Measurements from ENCODE around the gene TENM4.
"Not testable (repeated sequence)": the region's sequence is repeated elsewhere in the genome, so short reads cannot be mapped to it uniquely, and the experiment has no call there.

The TENM4 gene

DNA sequence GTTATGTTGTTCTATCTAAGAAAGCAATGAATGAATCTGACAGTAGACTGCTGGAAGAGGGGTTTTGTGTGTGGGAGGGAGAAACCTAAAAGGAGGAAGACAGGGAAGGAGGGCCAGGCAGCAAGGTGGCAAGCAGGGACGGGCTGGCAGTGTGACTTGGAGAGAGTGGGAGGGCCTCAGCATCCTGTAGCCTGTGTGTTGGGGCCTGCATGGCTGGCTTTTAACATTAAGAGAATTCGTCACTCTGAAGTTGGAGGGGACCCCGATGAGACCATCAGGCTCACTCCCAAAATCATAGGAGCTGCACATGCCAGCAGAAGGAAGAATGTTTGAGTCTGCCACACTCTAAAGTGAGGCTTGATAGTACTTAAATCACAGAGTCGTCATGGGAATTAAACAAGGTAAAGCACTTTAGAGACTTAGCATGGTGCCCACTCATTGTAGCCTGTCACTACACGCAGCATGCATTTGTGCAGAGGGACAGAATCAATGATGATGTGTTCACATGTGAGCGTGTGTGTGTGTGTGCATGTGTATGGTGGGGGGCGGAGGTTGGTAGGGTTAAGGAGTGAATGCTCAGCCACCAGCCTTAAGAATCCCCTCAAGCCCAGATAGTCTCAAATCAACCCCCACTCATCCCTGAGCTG, 199.5 kb downstream of the TENM4 start:
- no peak for DNase-seq

DNA sequence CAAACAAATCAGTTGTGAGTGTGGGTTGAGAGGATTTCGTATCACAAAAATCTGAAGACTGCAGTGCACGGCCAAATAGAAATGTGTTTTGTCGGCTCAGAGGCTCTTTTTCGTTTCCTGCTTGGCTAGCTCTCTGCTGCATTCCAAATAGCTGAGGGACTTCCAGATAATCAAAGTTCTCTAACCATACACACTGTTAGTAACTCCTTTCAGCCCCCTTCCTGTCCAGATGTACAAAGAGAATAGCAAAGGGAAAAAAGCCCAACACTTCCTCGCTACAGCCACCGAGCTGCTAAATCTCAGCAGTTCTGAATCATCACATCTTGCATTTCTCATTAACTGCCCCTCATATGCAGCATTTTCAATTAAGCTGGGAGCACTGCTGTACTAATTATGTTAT, 203.1 kb downstream of the TENM4 start:
- no peak for DNase-seq

DNA sequence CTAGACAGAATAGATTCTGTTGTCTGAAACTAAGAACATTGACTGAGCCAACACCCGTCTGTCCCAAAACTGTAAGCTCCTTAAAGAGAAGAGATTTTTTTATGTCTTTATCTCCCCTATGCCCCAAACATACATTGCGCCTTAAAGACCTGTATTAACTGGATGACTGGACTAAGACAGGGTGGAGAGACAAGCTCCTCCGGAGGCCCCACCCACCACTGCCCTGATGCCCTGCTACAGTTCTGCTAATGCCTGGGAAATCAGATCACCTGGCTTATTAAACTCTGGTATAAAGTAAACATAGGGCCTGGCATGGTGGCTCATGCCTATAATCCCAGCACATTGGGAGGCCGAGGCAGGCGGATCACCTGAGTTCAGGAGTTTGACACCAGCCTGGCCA, 203.7 kb downstream of the TENM4 start:
- no peak for DNase-seq

DNA sequence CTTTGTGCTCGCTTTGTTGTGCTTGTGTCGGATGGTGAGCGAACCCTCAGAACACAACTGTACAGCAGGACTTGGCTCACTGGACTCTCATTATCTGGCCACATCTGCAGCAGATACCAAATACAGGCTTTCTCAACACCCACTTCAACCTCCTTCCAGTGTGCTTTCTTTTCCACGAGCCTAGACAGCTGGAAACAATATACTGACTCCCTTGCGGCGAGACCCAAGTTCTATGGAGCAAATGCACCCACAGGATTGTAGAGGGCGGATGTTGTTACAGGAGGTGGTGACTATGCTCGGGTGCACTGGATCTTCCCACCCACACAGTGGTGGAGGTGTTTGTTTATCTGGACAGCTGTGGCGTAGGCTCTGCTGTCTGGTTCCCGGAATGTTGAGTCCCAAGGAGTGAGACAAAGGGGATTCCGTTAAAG, 204.3 kb downstream of the TENM4 start:
- no peak for DNase-seq

DNA sequence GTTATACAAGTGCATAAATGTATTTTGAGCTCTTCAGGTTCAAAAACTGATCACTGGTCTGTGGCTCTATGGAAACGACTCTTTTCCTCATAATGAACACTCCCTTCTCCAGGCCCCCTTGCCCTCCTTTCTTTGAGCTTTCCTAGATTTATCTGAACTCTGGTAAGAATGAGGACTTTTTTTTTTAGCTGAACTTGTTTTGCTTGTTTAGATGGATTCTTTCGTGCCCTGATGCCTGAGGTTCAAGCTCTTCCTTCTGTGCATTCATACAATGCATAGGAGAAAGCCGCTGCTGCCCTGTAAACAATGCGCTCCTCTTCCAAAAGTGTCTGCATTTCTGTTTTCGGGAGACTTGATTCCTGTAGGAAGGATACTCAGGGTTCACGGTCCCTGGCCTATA, 205.1 kb downstream of the TENM4 start:
- DNase-seq: no peak

DNA sequence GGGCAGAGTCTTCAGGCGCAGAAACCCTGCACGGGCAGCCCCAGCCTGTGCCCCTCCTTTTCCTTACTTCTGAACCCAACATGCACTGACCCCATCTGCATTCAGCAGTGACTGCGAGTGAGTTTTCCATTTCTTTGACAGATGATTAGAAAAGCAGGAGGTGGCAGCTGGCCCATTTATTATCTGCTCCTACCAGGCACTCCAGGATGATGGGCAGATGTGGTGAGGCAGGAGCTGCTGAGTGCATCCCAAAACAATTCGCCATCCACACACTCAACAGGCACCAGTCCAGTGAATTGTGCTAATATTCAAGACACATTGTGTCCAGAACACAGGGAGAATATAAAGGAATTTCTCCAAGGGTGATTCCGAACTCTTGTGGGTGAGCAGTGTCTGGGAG, 208.5 kb downstream of the TENM4 start:
- no peak for DNase-seq

DNA sequence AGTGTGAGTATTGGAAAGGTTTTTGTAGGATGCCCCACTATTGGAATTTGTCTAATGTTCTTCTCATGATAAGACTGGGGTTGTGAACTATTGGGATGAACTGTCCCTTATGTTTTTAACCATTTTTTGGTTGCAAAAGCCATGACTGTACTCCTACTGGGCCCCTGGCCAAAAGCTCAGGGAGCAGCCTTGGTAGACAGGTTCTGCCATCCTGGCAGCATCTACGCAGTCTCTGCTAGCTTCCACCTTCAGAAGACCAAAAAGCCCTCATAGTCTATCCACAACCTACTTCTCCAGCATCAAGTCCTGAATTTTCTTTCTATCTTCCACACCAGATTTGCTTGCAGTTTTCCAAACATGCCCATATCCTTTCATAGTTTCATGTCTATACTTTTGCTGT, 211.8 kb downstream of the TENM4 start:
- no peak for DNase-seq

DNA sequence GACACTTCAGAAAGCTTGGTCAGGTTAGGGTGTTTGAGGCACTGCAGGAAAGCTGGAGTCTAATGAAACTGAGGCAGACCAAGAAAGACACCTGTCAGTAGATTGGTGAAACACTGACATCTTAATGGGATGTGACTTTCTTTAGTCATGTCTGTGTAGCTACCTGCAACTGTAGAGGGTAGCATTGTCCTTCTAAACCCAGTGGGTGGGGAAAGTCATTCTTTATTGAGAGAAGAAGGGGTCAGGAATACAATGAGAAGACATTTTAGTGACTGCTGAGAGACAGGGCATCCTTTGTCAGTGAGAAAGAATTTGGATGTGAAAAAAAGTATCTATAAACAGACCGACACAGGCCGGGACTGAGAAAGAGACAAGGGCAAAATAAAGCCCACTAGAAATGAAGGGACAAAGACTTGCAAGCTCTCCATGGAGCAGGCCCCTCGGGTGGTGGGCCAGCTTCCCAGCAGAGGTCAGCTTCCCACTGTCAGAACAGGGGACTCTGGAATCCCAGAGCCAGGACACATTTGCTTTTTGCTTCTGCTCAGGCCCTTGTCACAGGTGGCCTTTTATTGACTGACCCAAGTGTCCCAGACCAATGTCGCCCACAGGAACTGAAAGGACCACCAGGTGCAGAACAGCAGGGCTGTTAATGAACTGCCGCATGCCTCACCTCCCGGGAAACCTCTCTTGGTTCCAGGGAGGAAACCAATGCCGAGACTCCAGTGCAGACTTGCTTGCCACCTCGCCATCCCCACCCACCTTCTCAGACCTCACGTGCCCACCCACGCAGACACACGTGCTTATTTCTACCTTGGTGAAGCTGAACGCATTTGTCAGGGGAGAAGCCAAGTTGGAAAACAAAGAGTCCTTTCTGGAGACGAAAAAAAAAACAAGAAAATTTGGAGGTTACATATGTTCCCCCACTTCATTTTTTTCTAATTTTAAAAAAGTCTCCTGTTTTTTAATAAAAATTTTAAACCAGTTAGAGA, 212.8 kb downstream of the TENM4 start:
- no peak for DNase-seq

DNA sequence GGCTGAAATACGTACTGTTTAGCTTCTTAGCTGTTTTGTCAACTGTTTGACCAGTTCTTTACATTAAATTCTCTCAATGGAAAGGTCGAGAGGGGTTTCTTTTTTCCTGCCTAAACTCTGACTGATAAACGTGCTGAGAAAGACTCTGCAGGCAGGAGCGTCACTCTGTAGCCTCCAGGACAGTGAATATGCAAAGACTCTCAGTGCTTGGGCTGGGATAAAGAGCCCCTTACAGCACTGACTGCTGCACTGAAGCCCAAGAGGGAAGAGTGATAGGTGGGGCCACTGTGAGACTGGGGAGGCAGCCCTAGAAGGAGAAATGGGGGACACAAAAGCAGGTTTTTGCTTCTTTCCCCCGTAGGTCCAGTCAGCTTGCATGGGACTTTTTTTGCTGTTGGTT, 213.5 kb downstream of the TENM4 start:
- no peak for DNase-seq

DNA sequence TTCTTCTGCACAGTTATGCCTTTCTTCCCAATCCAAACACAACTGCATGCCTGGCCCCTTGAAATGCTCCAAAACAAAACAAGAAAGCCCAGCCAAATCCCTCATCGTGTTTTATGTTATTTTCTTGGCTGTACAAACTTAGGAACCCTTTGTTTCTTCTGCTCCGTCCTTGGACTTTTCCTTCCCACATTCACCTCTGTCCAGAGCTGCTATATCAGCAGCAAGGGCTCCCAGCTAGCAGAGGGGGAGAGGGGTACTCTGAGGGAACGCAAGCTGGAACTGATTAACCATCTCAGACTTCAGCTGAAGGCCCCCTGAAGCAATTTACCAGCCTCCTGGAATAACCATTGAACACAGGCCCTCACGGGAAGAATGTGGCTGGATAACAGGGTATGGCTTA, 214.7 kb downstream of the TENM4 start:
- no peak for DNase-seq

DNA sequence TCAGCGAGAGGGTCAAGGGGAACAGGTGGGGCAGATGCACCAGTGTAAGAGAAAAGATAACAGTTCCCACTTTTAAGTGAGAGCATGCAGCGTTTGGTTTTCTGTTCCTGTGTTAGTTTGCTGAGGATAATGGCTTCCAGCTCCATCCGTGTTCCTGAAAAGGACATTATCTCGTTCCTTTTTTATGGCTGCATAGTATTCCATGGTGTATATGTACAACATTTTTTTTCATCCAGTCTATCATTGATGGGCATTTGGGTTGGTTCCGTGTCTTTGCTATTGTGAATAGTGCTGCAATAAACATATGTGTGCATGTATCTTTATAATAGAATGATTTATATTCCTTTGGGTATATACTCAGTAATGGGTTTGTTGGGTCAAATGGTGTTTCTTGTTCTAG, 218.7 kb downstream of the TENM4 start:
- DNase-seq: not testable (repeated sequence)

DNA sequence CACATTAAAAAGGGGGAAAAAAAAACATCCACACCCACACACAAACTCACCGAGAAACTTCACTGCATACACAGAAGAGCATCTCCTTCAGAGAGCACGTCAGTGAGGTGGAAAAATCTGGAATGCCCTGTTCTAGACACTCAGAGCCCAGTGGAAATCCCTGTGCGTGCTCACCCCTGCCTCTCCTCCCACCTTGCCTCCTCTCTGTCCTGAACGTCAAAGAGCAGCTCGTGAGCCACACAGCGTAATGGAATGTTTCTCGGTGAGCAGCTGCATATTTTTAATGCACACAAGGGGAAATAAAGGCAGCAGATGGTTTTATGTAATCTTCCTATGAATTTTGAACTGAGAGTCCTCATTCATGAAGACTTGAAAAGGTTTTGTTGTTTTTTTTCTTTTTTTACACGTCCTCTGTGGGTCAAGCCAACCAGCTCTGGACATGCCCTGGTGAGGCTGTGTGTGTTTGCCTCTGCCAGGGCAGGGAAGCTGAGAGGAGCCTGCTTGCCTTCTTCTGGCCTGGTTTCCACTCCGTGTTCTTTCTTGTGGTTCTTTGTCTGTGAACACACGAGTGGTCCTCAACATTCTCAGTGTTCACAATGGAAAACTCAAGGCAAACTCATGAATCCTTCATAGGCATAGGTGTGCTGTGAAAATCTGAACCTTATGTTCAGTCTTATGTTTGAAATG, 219.2 kb downstream of the TENM4 start:
- no peak for DNase-seq

DNA sequence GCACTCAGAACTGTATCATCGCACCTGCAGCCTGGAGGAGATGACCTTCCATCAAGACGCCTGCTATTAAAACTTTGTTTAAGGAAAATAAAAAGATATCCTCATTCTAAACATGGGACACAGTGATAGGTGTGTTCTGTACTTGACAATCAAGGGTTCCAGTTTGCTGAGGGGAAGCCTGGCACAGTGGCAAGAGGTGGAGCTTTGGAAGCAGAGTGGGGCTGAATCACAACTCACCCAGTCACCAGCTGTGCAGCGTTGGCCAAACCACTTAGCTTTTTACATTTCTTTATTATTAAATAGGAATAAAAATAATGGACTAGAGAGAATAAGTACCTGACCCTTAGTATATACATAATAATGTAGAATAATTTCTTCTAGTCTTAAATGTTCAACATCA, 220.7 kb downstream of the TENM4 start:
- DNase-seq: no peak

DNA sequence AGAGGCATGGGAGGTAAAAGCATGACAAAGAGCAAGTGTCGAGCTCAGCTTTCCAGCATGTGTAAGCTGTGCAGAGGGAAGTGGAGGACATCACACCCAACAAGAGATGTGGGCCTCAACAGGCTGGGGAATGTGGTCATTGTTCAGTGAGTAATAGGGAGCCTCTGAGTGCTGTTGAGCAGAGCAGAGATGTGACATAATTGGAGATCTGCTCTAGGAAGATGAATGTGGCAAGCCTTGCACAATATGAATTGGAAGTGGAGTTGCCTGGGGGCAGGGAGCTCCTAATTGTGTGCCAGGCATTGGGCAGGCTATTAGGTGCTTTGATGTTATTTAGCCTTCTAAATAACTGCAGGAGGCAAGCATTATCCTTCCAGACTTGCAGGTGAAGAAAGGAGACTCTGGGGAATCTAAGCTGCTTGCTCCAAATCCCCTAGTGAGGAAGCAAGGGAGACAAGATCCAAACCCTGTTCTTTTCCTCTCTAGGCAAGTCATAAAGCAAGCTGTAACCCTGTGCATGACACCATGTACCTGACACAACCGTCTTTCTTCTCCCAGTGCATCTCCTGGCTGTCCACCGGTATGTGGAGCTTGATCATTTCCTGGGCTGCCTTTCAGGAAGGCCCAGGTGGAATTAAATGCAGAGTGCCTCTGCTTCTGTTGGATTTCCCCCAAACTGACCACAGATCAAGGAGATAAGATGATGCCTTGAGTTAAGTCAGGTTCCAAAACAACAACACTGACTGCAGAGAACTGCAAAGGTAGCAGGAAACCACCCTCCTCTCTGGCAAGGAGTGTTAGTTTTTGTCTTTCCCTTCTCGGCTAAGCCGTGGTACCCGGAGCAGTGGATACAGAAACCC, 221.4 kb downstream of the TENM4 start:
- no peak for DNase-seq

DNA sequence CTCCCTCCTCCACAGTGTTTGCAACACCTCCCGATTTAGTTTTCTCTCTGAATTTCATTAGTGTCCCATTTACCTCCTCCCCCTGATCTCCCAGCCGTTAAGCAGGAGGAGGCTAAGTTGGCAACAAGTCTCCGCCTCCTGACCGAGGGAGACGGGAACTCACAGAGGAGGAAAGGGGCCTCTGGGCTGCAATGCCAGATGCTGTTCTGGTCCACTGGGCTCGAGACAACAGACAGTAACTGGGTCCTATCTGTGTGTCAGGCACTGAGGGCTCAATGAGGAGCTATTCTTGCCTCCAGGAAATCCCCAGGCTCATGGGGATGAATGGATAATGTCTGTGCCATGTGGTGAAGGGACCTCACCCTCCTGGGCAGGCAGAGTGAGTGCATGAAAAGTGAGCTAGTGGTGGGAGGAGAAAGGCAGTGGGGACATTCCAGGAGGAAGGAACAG, 228.1 kb downstream of the TENM4 start:
- DNase-seq: no peak

DNA sequence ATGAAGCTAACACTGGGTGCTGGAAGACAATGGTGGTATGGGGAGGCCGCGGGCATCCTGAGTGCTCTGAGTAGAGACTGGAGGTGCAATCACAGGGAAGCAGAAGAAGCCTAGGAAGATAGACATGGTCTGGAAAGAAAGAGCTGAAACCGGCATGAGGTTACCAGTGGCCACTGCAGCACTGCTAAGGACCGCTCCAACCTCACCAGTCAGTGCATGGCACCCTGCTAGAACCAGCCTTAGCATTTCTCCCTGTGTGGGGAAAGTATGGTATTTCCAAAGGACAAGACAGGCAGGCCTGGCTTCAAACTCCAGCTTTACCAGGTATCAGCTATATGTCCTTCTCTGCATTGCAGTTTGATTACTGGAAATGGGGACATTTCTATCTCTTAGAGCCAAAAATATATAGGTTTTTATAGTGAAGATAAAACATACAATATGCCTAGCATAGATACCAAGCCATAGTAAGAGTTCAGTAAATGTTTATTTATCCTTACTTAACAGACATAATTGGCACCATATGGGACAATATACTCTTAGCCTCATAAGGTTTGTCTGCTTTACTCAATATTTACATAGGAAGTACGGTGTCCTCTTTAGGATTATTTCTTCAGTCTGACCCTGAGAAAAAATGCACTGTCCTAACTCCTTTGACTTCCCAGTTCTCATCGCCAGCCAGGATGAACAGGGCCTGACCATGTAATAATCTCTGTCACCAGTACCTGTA, 231.1 kb downstream of the TENM4 start:
- DNase-seq: no peak

DNA sequence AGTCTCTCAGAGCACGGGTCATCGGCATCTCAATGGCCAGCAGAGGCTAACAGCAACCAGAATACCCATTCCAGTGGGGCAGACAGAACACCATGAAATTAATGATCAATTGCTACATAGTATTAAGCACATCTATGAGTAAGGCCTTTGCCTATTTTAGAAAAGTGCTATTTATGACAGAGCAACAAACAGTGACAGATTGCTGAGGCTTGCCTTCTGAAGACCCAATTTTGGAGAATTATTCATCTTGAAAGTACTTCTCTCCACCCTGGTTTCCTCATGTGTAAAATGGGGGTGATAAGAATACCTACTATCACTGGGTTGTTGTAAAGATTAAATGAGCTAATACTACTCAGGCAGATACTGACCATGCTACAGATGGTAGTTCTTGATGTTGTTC, 232.7 kb downstream of the TENM4 start:
- DNase-seq: no peak

DNA sequence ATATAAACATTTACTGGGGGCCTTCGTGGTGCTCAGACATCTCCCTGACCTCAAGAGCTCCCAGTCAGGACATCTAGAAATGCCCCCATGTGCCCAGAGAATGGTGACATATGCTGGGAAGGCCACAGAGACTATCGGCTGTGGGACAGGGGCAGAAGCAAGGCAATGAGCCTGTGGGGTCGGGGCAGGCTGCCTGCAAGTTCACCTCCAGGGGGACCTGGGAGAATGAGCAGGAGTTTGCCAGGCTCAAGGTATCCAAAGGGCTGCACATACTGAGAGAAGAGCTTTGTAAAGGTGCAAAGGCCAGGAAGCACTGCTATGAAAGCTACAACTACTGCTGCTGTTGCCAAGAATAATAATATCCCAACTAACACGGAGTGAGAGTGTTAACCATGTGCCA, 233.9 kb downstream of the TENM4 start:
- no peak for DNase-seq

DNA sequence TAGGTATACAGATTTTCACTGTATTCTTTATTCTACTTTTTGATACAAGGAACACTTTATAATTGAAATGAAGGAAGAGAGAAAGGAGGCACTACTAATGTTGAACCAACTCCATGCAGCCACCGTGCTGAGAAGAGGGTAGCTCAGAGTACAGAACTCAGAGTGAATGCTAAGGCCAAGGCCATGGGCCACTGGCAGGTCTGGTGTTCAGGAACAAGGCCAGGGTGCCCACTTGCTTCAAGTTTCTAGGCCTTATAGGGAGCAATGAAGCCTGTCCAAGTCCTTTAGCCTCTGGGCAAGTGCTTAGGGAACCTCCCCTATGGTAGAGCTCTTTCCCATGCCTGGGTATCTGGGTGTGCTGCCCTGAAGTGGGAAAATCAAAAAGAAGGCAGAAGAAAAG, 235.0 kb downstream of the TENM4 start:
- no peak for DNase-seq

DNA sequence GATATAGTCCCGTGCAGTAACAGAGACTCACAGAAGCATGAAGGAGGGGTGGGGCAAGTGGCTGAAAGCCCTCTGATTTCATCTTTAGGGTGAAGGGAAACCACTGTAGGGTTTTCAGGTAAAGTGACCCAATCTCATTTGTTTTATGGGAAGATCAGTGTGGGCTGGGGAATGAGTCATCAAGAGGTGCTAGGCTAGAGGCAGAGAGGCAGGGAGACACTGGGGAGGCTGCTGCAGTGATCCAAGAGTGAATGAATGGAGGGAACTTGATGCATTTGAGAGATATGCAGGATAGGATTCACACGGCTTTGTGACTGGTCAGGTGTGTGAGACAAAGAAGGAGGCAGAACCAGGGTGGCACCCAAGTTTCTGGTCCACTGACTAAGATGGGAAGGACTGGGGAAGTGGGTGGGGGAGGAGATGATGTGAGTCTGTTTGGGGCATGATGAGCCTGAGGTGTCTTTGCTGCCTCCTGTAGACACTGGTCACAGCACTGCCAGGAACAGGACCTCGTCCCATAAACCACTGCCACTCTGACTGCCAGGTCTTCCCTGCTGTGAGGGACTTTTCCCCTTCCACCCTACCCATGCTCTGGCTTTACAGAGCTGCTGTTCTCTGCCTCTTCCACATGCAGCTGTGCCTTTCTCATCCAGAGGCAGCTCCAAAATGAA, 239.0 kb downstream of the TENM4 start:
- DNase-seq: no peak

DNA sequence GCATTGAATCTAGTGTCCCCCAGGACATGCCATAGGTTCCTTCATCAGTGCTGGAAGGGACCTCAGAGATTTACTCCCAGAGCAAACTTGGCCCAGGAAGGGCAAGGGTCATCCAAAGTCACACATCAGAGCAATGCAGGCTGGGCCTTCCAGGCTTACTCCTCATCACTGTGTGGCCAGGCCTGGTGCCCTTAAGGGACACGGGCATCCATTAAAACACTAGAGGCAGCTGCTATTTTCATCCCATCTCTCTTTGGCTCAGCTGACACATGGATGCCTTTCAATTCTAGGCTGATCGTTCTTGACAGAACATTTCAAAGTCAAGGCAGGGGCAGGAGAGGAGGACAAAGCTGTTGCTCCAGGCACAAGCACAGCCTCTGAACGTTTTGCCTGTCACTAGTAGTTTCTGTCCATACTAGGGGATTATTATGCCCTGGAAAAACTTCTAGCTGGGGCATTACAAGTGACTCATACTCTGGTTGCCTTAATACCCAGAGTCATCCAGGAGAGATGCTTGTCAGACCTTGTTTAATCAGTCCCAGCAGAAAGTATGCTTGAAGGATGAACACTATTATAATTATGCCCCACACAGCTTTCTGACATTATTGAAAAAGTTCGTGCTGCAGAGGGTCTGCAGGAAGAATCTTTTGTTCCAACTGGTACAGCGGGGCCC, 240.3 kb downstream of the TENM4 start:
- DNase-seq: no peak
